ENCODE results near the gene MVB12B. TPM values are rescaled to one million over a fixed set of nuclear protein-coding genes. Genes with fewer than 3 reads are reported as not detected.

MVB12B gene
- total RNA-seq, 1 experiment from 2014 or later: 9.4 TPM

- H3K36me3 ChIP-seq (ENCODE audit: control insufficient read depth, insufficient read depth, low read length): no peaks in the 10 kb centered on the region
- BruUV-seq (replicated peaks): no TSS peak
- peaks cover 18% of the 10 kb centered on the region for H3K27me3 ChIP-seq (ENCODE audit: control insufficient read depth, insufficient read depth, low read length)
- ChIA-PET POLR2A (interaction anchor here (0.7 kb wide), 1 partner anchor 15 kb away, joined by 13 read pairs; no protein-coding TSS in a partner anchor), CTCF (interaction anchor here (0.7 kb wide), 1 partner anchor 40 kb away, joined by 6 read pairs; no protein-coding TSS in a partner anchor)
- DNase-seq (ENCODE audit: low read depth, low spot score) (no peak), ATAC-seq (no peak)
- H3K9me3 ChIP-seq (ENCODE audit: control insufficient read depth, insufficient read depth, low read depth, low read length): no peaks in the 10 kb centered on the region
- intact Hi-C loops (cut with micrococcal nuclease; ENCODE audit: unreplicated experiment): no loop called here
- H3K27ac ChIP-seq (ENCODE audit: low read length): no peak overlapping the region
- TF ChIP-seq SIN3A (IDR thresholded peaks at IDR 0.05; ENCODE audit: borderline replicate concordance, insufficient read depth, low read depth, low read length): no peak
- TF ChIP-seq REST (IDR thresholded peaks at IDR 0.05; ENCODE audit: insufficient read depth in 1 of 2, low read depth in 2 of 2, low read length in 1 of 2): no peak
- no peak for TF ChIP-seq TCF7L2 (IDR thresholded peaks at IDR 0.05; ENCODE audit: low read depth, low read length)
- TF ChIP-seq POLR2AphosphoS5 (IDR thresholded peaks at IDR 0.05; ENCODE audit: low read depth, low read length): no peak
- no peak for TF ChIP-seq CTCF (IDR thresholded peaks at IDR 0.05)
- in situ Hi-C loops (cut with HindIII; ENCODE audit: low pct_unique_long_range_greater_than_20kb, low sequenced_read_pairs): no loop called here
- peaks cover 5% of the 10 kb centered on the region; the same call in 1 of the 2 replicates for H3K4me1 ChIP-seq (ENCODE audit: control insufficient read depth, insufficient read depth, low read length)
- H3K4me3 ChIP-seq (ENCODE audit: low read depth in 2 of 2, low read length in 2 of 2): no peak overlapping the region
Measured at GRCh38 chr9:126515001-126515872, 188.6 kb downstream of the MVB12B start.

GRCh38 chr9:126515873-126516505, 189.4 kb downstream of the MVB12B start:
- DNase-seq (ENCODE audit: low read depth, low spot score): no peak
- no peaks in the 10 kb centered on the region for H3K9me3 ChIP-seq (ENCODE audit: control insufficient read depth, insufficient read depth, low read depth, low read length)
- no peak for TF ChIP-seq POLR2AphosphoS5 (IDR thresholded peaks at IDR 0.05; ENCODE audit: low read depth, low read length)
- TF ChIP-seq REST (IDR thresholded peaks at IDR 0.05; ENCODE audit: insufficient read depth in 1 of 2, low read depth in 2 of 2, low read length in 1 of 2): no peak
- no peak for TF ChIP-seq TCF7L2 (IDR thresholded peaks at IDR 0.05; ENCODE audit: low read depth, low read length)
- no peak for TF ChIP-seq CTCF (IDR thresholded peaks at IDR 0.05)
- TF ChIP-seq SIN3A (IDR thresholded peaks at IDR 0.05; ENCODE audit: borderline replicate concordance, insufficient read depth, low read depth, low read length): no peak
- H3K36me3 ChIP-seq (ENCODE audit: control insufficient read depth, insufficient read depth, low read length): no peaks in the 10 kb centered on the region
- intact Hi-C loops (cut with micrococcal nuclease; ENCODE audit: unreplicated experiment): no loop called here
- H3K27ac ChIP-seq (ENCODE audit: low read length): no peak overlapping the region
- POLR2A ChIA-PET: interaction anchor here (0.7 kb wide), 1 partner anchor 15 kb away, joined by 13 read pairs; no protein-coding TSS in a partner anchor
- H3K27me3 ChIP-seq (ENCODE audit: control insufficient read depth, insufficient read depth, low read length): peaks cover 20% of the 10 kb centered on the region
- peaks cover 5% of the 10 kb centered on the region; the same call in 1 of the 2 replicates for H3K4me1 ChIP-seq (ENCODE audit: control insufficient read depth, insufficient read depth, low read length)
- no peak for ATAC-seq
- no peak overlapping the region for H3K4me3 ChIP-seq (ENCODE audit: low read depth in 2 of 2, low read length in 2 of 2)
- BruUV-seq (replicated peaks): no TSS peak
- CTCF ChIA-PET: interaction anchor here (0.7 kb wide), 1 partner anchor 39 kb away, joined by 6 read pairs; no protein-coding TSS in a partner anchor
- in situ Hi-C loops (cut with HindIII; ENCODE audit: low pct_unique_long_range_greater_than_20kb, low sequenced_read_pairs): no loop called here
